WTC11 (cell line): Measurements from ENCODE around the gene OPCML. TPM values are rescaled to one million over a fixed set of nuclear protein-coding genes. Genes with fewer than 3 reads are reported as not detected.

Experiments used
- ATAC-seq: fragments of 200-7000 bp; cut with Tn5 transposase; 2 replicates; pipeline ENCODE4 v1.10.0; 2021; ENCODE audit warnings: mild to moderate bottlenecking, moderate library complexity
- CTCF ChIA-PET: fragments of 300-600 bp; sonication (Branson Sonifier 250); formaldehyde crosslinking; loops from one replicate; lab custom pipeline; 2021; ENCODE audit warnings: antibody characterized with exemption; lab: Charles Lee
- POLR2A ChIA-PET: fragments of 350-600 bp; sonication (Branson Sonifier 250); formaldehyde crosslinking; loops from one replicate; lab custom pipeline; 2021; ENCODE audit warnings: antibody characterized with exemption; lab: Charles Lee
- DNase-seq: peaks from one replicate; pipeline ENCODE4 v3.0.0; 2021; ENCODE audit warnings: low spot score
- H3K27ac Mint-ChIP-seq: 2 replicates; pipeline ENCODE4 v1.8.0; 2021; ENCODE audit warnings: mixed read lengths
- H3K27me3 Mint-ChIP-seq: 2 replicates; pipeline ENCODE4 v1.8.0; 2021; ENCODE audit warnings: low read depth, mild to moderate bottlenecking, moderate library complexity, mixed read lengths
- H3K36me3 Mint-ChIP-seq: 2 replicates; pipeline ENCODE4 v1.8.0; 2021; ENCODE audit warnings: mixed read lengths
- H3K4me1 Mint-ChIP-seq: 2 replicates; pipeline ENCODE4 v1.8.0; 2022; ENCODE audit warnings: mixed read lengths
- H3K4me3 Mint-ChIP-seq: 2 replicates; pipeline ENCODE4 v1.8.0; 2021; ENCODE audit warnings: mild to moderate bottlenecking, moderate library complexity, mixed read lengths
- H3K9me3 Mint-ChIP-seq: 2 replicates; pipeline ENCODE4 v1.8.0; 2021; ENCODE audit warnings: mixed read lengths
- ARID4B ChIP-seq: sonication (generic); formaldehyde crosslinking; IDR thresholded peaks from 2 replicates; pipeline ENCODE4 v1.8.0; 2023; ENCODE audit warnings: missing genetic modification reagents, mild to moderate bottlenecking, borderline replicate concordance
- EMX1 ChIP-seq: fragments of 250-450 bp; sonication (Bioruptor Pico); IDR thresholded peaks from 2 replicates; pipeline ENCODE4 v1.8.0; 2021; ENCODE audit warnings: mild to moderate bottlenecking
- FOXJ3 ChIP-seq: sonication (generic); formaldehyde crosslinking; IDR thresholded peaks from 2 replicates; pipeline ENCODE4 v1.9.0; 2021; ENCODE audit warnings: missing genetic modification reagents, mild to moderate bottlenecking, borderline replicate concordance
- FOXP4 ChIP-seq: sonication (generic); formaldehyde crosslinking; IDR thresholded peaks from 2 replicates; pipeline ENCODE4 v1.8.0; 2022; ENCODE audit warnings: mild to moderate bottlenecking, missing genetic modification reagents
- GRHL2 ChIP-seq: fragments of 250-450 bp; sonication (Bioruptor Pico); IDR thresholded peaks from 2 replicates; pipeline ENCODE4 v1.8.0; 2022; ENCODE audit warnings: mild to moderate bottlenecking, moderate library complexity; ENCODE audit not compliant: insufficient replicate concordance, severe bottlenecking
- GTF2I ChIP-seq: fragments of 250-450 bp; sonication (Bioruptor Pico); conservative IDR thresholded peaks from 2 replicates; pipeline ENCODE4 v1.4.0; 2021; ENCODE audit warnings: mild to moderate bottlenecking
- HMGXB4 ChIP-seq: sonication (generic); formaldehyde crosslinking; IDR thresholded peaks from 2 replicates; pipeline ENCODE4 v1.8.1; 2023; ENCODE audit warnings: mild to moderate bottlenecking, moderate library complexity, missing genetic modification reagents
- IRF2 ChIP-seq: sonication (generic); formaldehyde crosslinking; IDR thresholded peaks from 2 replicates; pipeline ENCODE4 v1.8.0; 2022; ENCODE audit warnings: low read depth, missing genetic modification reagents, borderline replicate concordance
- NR2C2 ChIP-seq: sonication (generic); formaldehyde crosslinking; IDR thresholded peaks from 2 replicates; pipeline ENCODE4 v1.8.0; 2022; ENCODE audit warnings: mild to moderate bottlenecking, missing genetic modification reagents
- ZNF317 ChIP-seq: sonication (generic); formaldehyde crosslinking; IDR thresholded peaks from 2 replicates; pipeline ENCODE4 v1.8.1; 2023; ENCODE audit warnings: low read depth, mild to moderate bottlenecking, moderate library complexity, missing genetic modification reagents, borderline replicate concordance
- ZNF512 ChIP-seq: sonication (generic); formaldehyde crosslinking; IDR thresholded peaks from 2 replicates; pipeline ENCODE4 v1.8.1; 2022; ENCODE audit warnings: missing genetic modification reagents, borderline replicate concordance
- total RNA-seq: library from RNA; stranded (reverse); gene quantifications from 3 replicates; pipeline ENCODE4 v1.2.3, GENCODE V29; 2021
- TF ChIP-seq, protein P1 (sequence below): sonication (generic); formaldehyde crosslinking; IDR thresholded peaks from 2 replicates; pipeline ENCODE4 v1.8.1; 2022; ENCODE audit warnings: mild to moderate bottlenecking, moderate library complexity, missing genetic modification reagents
- TF ChIP-seq, protein P2 (sequence below): fragments of 250-450 bp; sonication (Bioruptor Pico); IDR thresholded peaks from 2 replicates; pipeline ENCODE4 v1.9.0; 2021; ENCODE audit warnings: mild to moderate bottlenecking
- TF ChIP-seq, protein P3 (sequence below): sonication (generic); formaldehyde crosslinking; IDR thresholded peaks from 2 replicates; pipeline ENCODE4 v1.8.1; 2023; ENCODE audit warnings: mild to moderate bottlenecking, missing genetic modification reagents, moderate library complexity
- TF ChIP-seq, protein P4 (sequence below): fragments of 250-450 bp; sonication (Bioruptor Pico); IDR thresholded peaks from 2 replicates; pipeline ENCODE4 v1.8.0; 2021; ENCODE audit warnings: mild to moderate bottlenecking
- TF ChIP-seq, protein P5 (sequence below): fragments of 250-450 bp; sonication (Bioruptor Pico); conservative IDR thresholded peaks from 2 replicates; pipeline ENCODE4 v1.9.0; 2021; ENCODE audit warnings: mild to moderate bottlenecking

OPCML gene
- total RNA-seq, 1 experiment from 2014 or later, result 1.5 TPM

GRCh38 chr11:132444911-132445310 lies 1087.4 kb downstream of the OPCML start (continued):
- TF ChIP-seq ZNF512 (CRISPR knock-in tag) (no peak), IRF2 (no peak)
- TF ChIP-seq, protein P1, sequence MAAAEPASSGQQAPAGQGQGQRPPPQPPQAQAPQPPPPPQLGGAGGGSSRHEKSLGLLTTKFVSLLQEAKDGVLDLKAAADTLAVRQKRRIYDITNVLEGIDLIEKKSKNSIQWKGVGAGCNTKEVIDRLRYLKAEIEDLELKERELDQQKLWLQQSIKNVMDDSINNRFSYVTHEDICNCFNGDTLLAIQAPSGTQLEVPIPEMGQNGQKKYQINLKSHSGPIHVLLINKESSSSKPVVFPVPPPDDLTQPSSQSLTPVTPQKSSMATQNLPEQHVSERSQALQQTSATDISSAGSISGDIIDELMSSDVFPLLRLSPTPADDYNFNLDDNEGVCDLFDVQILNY (CRISPR knock-in tag), result no peak
- TF ChIP-seq, protein P2, sequence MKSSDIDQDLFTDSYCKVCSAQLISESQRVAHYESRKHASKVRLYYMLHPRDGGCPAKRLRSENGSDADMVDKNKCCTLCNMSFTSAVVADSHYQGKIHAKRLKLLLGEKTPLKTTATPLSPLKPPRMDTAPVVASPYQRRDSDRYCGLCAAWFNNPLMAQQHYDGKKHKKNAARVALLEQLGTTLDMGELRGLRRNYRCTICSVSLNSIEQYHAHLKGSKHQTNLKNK (CRISPR knock-in tag), result no peak
- TF ChIP-seq, protein P3, sequence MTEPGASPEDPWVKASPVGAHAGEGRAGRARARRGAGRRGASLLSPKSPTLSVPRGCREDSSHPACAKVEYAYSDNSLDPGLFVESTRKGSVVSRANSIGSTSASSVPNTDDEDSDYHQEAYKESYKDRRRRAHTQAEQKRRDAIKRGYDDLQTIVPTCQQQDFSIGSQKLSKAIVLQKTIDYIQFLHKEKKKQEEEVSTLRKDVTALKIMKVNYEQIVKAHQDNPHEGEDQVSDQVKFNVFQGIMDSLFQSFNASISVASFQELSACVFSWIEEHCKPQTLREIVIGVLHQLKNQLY (CRISPR knock-in tag), result no peak

DNA sequence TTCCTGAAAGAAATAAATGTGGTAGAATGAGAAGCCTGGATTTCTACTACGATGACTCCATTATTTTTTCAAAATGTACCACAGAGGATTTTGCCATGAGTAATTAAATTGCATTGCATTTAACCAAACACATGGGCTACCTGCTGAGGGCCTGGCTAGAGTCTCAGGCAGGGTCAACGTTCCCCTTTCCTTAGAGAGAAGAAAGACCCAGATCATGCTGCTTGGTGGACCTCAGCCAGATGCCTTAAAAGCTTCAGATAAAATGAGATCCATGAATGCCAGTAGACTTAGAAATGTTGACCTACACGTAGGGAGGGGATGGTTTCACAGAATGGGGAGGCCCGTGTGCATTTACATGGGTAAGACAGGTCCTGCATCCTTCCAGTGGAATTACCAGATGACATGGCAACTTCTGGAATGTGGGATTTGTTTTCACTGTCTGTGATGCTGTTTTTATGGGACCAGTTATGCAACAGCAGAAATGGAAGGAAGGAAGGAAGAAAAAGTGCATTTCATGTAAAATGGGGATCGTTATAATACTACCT lies 1092.5 kb downstream of the OPCML start:
- Mint-ChIP-seq H3K4me1 (no peaks in the 10 kb centered on the region), H3K4me3 (no peak overlapping the region), H3K27ac (no peak overlapping the region), H3K36me3 (no peaks in the 10 kb centered on the region), H3K9me3 (peaks cover 4% of the 10 kb centered on the region; the same call in 1 of the 2 replicates), H3K27me3 (no peaks in the 10 kb centered on the region)
- no peak for ATAC-seq
- ChIA-PET POLR2A (no interaction called here), CTCF (no interaction called here)
- no peak for DNase-seq
- TF ChIP-seq FOXP4 (CRISPR knock-in tag), result no peak
- TF ChIP-seq EMX1, result no peak
- no peak for TF ChIP-seq FOXJ3
- TF ChIP-seq NR2C2 (CRISPR knock-in tag), result no peak
- TF ChIP-seq ZNF317 (CRISPR knock-in tag), result no peak
- TF ChIP-seq, protein P4, sequence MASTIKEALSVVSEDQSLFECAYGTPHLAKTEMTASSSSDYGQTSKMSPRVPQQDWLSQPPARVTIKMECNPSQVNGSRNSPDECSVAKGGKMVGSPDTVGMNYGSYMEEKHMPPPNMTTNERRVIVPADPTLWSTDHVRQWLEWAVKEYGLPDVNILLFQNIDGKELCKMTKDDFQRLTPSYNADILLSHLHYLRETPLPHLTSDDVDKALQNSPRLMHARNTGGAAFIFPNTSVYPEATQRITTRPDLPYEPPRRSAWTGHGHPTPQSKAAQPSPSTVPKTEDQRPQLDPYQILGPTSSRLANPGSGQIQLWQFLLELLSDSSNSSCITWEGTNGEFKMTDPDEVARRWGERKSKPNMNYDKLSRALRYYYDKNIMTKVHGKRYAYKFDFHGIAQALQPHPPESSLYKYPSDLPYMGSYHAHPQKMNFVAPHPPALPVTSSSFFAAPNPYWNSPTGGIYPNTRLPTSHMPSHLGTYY (CRISPR knock-in tag), result no peak
- TF ChIP-seq GTF2I (CRISPR knock-in tag), result no peak
- no peak for TF ChIP-seq HMGXB4 (CRISPR knock-in tag)
- TF ChIP-seq IRF2, result no peak
- TF ChIP-seq, protein P5, sequence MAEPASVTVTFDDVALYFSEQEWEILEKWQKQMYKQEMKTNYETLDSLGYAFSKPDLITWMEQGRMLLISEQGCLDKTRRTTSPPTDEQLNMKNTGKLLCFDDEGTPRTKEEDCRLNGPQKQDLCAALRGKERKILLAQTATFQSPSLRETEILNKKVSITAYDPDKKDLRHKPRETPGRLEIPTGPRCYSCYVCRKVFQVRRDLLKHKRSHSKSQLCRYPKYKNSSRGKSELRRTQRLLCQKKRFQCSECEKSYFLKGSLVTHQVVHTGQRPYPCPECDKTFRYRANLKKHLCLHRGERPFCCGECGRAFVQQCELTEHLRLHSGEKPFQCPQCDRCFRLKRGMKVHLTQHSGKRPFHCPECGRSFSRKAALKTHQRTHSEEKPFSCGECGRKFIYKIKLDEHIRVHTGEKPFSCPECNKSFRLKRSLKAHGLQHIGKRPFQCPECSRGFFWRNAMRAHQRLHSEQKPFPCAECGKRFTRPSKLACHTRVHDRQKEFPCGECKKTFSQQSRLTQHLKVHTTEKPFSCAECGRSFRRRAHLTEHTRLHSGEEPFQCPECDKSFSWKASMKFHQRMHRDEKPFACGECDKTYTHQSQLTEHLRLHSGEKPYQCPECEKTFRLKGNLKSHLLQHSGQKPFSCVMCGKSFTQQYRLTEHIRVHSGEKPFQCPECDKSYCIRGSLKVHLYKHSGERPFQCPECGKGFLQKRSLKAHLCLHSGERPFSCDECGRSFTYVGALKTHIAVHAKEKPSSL (CRISPR knock-in tag), result no peak
- TF ChIP-seq GRHL2 (CRISPR knock-in tag), result no peak
- TF ChIP-seq ARID4B (CRISPR knock-in tag), result no peak
